Activated naive CD4-positive, alpha-beta T cell treated with anti-CD3 and anti-CD28 coated beads for 36 hours (primary cell): ENCODE data around the gene C3orf33. TPM values are rescaled to one million over a fixed set of nuclear protein-coding genes. Genes with fewer than 3 reads are reported as not detected.

ENCODE experiments used
- CTCF ChIA-PET: fragments of 350-600 bp; sonication (Branson Sonifier 250); formaldehyde crosslinking; loops from one replicate; lab custom pipeline; 2021; ENCODE audit warnings: antibody characterized with exemption; lab: Charles Lee
- DNase-seq: peaks from one replicate; pipeline ENCODE4 v3.0.0-alpha.2; 2020
- H3K27ac Mint-ChIP-seq: one replicate; pipeline ENCODE4 v1.8.0; 2021; ENCODE audit warnings: mild to moderate bottlenecking, mixed read lengths
- H3K27me3 Mint-ChIP-seq: one replicate; pipeline ENCODE4 v1.8.0; 2021; ENCODE audit warnings: low read depth, mixed read lengths
- H3K36me3 Mint-ChIP-seq: one replicate; pipeline ENCODE4 v1.8.0; 2021; ENCODE audit warnings: low read depth, mixed read lengths
- H3K4me1 Mint-ChIP-seq: one replicate; pipeline ENCODE4 v1.8.0; 2021; ENCODE audit warnings: low read depth, mixed read lengths
- H3K4me3 Mint-ChIP-seq: one replicate; pipeline ENCODE4 v1.8.0; 2021; ENCODE audit warnings: mild to moderate bottlenecking, moderate library complexity, mixed read lengths
- H3K9me3 Mint-ChIP-seq: one replicate; pipeline ENCODE4 v1.8.0; 2021; ENCODE audit warnings: mixed read lengths
- intact Hi-C: fragments of 100-400 bp; cut with micrococcal nuclease; formaldehyde crosslinking; loops from one replicate; pipeline ENCODE4 v1.15.1; 2023
- total RNA-seq, 2 experiments: library from RNA; stranded (reverse); gene quantifications; one replicate each; pipeline ENCODE4 v1.2.3, GENCODE V29; 2021

C3orf33 gene
- total RNA-seq, 2 experiments from 2014 or later = 2.7 to 3.2 TPM

DNA sequence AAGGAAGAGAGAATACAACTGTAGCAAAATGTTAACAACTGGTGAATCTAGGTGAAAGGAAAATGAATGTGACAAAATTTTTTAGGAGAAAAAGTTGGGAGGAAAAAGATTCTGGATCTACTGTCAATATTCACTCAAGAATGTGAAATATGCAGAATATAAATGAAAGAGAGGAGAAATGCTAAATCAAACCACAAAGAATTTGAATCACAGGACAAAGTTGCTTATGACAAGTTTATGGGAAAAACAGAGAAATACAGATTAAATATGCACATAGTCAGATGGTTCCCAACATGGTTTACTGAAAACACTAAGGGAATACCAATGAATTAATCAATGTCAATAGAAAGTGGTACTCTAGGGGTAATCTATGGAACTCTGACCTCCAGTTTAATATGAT, 27.6 kb downstream of the C3orf33 start:
- Mint-ChIP-seq H3K4me3 (no peak overlapping the region), H3K27me3 (no peaks in the 10 kb centered on the region), H3K4me1 (no peaks in the 10 kb centered on the region), H3K27ac (no peak overlapping the region), H3K36me3 (peaks cover 36% of the 10 kb centered on the region), H3K9me3 (peaks cover 7% of the 10 kb centered on the region)
- no peak for DNase-seq
- intact Hi-C loops = no loop called here
- CTCF ChIA-PET = no interaction called here

DNA sequence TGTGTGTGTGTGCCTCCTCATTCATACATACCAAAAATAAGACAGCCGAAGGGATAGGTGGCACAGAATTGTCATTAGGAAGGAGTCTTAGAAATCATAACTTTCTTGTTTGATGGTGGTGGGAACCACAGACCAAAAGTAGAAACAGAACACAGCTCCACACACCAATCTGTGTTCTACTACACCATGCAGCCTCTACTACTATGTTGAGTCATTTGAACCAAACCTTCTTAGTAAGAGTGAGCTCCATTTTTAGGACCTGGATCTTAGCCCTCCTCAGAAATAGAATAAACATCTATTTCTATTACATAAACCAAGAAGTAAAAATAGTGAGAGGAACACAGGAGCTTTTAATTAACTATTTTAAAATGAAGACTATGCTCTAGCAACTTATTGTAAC, 33.3 kb downstream of the C3orf33 start:
- H3K4me1 Mint-ChIP-seq = no peaks in the 10 kb centered on the region
- intact Hi-C loops = no loop called here
- CTCF ChIA-PET = no interaction called here
- H3K27me3 Mint-ChIP-seq = no peaks in the 10 kb centered on the region
- no peak overlapping the region for H3K4me3 Mint-ChIP-seq
- H3K27ac Mint-ChIP-seq = no peak overlapping the region
- H3K9me3 Mint-ChIP-seq = no peaks in the 10 kb centered on the region
- H3K36me3 Mint-ChIP-seq = peaks cover 26% of the 10 kb centered on the region
- DNase-seq = no peak

DNA sequence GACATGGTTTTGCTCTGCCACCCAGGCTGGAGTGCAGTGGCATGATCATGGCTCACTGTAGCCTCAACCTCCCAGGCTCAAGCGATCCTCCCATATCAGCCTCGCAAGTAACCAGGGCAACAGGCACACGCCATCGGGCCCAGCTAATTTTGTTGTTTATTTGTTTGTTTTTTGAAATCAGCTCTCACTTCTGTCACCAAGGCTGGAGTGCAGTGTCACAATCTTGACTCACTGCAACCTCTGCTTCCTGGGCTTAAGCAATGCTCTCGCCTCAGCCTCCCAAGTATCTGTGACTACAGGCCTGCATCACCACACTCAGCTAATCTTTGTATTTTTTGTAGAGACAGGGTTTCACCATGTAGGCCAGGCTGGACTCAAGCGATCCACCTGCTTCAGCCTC, 35.0 kb downstream of the C3orf33 start:
- H3K4me1 Mint-ChIP-seq = peaks cover 3% of the 10 kb centered on the region
- intact Hi-C loops = no loop called here
- no peak overlapping the region for H3K4me3 Mint-ChIP-seq
- H3K36me3 Mint-ChIP-seq = peaks cover 26% of the 10 kb centered on the region
- DNase-seq = no peak
- no peaks in the 10 kb centered on the region for H3K9me3 Mint-ChIP-seq
- no peak overlapping the region for H3K27ac Mint-ChIP-seq
- H3K27me3 Mint-ChIP-seq = no peaks in the 10 kb centered on the region
- CTCF ChIA-PET = no interaction called here

DNA sequence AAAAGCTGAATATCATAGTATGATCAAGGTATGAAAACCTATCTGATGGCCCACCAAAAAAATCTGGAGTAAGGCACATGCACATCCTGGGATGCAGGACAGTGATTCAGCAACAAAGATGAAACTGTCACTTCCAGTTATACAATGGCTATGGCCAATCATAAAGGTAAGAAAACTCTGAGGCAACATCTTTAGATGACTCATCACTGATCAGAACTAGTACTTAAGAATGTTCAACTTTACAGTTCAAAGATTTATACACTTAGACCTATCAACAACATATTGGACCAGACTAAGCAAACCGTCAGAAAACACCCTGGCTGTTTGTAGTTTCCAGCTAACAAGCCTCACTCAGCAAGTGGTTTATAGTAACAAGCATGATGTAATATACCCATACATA, 39.9 kb downstream of the C3orf33 start:
- H3K9me3 Mint-ChIP-seq = no peaks in the 10 kb centered on the region
- H3K4me3 Mint-ChIP-seq = no peak overlapping the region
- CTCF ChIA-PET = interaction anchor here (0.8 kb wide), 1 partner anchor 376 kb away, joined by 3 read pairs; no protein-coding TSS in a partner anchor
- intact Hi-C loops = loop anchor here (1.0 kb wide), 1 partner anchor 88 kb away; the partner anchor contains the start of gene SLC33A1
- H3K36me3 Mint-ChIP-seq = peaks cover 23% of the 10 kb centered on the region
- H3K27ac Mint-ChIP-seq = no peak overlapping the region
- no peaks in the 10 kb centered on the region for H3K27me3 Mint-ChIP-seq
- H3K4me1 Mint-ChIP-seq = peaks cover 5% of the 10 kb centered on the region
- DNase-seq = no peak

DNA sequence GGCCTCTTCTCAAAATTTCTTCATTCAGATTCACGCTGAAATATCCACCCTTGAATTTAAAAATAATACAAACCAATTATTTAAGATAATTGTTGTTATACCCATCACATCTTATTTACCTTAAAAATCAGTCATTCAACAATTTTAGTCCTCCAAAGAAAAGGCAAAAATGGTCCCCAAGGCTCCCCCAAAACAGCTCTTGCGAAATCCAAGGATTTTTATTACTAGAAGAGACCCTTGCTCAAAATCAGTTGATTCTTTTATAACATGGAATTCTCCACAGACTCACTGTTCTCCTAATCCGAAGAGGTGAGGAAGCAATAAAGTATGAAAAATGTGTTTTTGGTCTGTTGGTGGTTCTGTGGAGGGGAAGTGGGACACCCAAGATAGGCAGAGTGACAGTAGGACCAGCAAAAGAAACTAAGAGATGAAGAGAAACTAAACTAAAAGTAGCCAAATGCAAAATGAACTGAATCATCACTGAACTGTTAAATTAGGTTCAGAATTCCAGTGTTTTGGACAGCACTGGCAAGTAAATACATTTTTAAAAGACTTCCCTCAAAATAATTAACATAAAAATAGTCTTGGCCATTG, 42.1 kb downstream of the C3orf33 start:
- CTCF ChIA-PET = interaction anchor here (1.7 kb wide), 1 partner anchor 42 kb away, joined by 6 read pairs; the partner anchor contains the start of gene C3orf33
- Mint-ChIP-seq H3K4me3 (no peak overlapping the region), H3K9me3 (no peaks in the 10 kb centered on the region), H3K27me3 (no peaks in the 10 kb centered on the region), H3K27ac (no peak overlapping the region), H3K36me3 (peaks cover 15% of the 10 kb centered on the region), H3K4me1 (peaks cover 5% of the 10 kb centered on the region)
- intact Hi-C loops = no loop called here
- DNase-seq = no peak

DNA sequence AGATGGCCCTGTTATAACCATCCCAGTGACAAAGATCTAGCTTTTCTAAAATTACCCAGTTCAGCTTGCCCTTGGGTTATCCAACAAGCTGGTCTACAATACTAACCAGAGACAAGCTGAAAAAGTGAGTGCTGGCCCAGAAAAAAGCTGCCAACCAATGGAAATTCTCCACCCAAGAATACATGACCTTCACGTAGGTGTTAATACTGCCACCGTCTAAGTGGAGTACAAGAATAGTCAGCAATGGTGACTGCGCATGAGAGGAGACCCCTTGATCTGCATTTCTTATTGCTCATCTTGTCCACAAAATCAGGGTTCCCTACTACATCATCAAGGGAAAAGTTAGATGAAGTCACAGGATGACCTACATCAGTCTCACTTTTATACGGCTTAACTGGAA, 45.4 kb downstream of the C3orf33 start:
- no peaks in the 10 kb centered on the region for H3K4me1 Mint-ChIP-seq
- H3K27me3 Mint-ChIP-seq = no peaks in the 10 kb centered on the region
- intact Hi-C loops = no loop called here
- DNase-seq = no peak
- CTCF ChIA-PET = interaction anchor here (1.1 kb wide), 1 partner anchor 45 kb away, joined by 3 read pairs; the partner anchor contains the start of gene C3orf33
- H3K27ac Mint-ChIP-seq = no peak overlapping the region
- H3K4me3 Mint-ChIP-seq = no peak overlapping the region
- H3K9me3 Mint-ChIP-seq = no peaks in the 10 kb centered on the region
- peaks cover 12% of the 10 kb centered on the region for H3K36me3 Mint-ChIP-seq

DNA sequence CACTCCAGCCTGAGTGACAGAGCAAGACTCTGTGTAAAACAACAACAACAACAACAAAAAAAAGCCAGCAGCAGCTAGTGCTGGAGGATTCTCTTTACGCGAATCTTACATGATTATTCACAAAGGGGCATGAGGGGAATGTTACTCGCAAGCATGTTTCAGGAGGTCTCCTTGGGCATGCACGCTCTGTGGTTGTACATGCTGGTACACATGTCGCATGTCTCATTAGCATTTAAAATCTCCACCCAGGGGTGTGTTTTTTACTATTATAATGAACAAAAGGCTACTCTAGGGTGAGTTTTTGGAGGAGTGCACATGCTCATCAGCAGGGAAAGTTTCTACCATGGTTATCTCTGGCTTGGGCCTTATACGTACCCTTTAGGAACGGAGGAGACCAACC, 48.5 kb downstream of the C3orf33 start:
- peaks cover 5% of the 10 kb centered on the region for H3K36me3 Mint-ChIP-seq
- CTCF ChIA-PET = interaction anchor here (2.2 kb wide), 1 partner anchor 48 kb away, joined by 7 read pairs; no protein-coding TSS in a partner anchor
- H3K4me1 Mint-ChIP-seq = no peaks in the 10 kb centered on the region
- intact Hi-C loops = no loop called here
- no peak overlapping the region for H3K4me3 Mint-ChIP-seq
- H3K9me3 Mint-ChIP-seq = no peaks in the 10 kb centered on the region
- DNase-seq = no peak
- H3K27ac Mint-ChIP-seq = no peak overlapping the region
- no peaks in the 10 kb centered on the region for H3K27me3 Mint-ChIP-seq

DNA sequence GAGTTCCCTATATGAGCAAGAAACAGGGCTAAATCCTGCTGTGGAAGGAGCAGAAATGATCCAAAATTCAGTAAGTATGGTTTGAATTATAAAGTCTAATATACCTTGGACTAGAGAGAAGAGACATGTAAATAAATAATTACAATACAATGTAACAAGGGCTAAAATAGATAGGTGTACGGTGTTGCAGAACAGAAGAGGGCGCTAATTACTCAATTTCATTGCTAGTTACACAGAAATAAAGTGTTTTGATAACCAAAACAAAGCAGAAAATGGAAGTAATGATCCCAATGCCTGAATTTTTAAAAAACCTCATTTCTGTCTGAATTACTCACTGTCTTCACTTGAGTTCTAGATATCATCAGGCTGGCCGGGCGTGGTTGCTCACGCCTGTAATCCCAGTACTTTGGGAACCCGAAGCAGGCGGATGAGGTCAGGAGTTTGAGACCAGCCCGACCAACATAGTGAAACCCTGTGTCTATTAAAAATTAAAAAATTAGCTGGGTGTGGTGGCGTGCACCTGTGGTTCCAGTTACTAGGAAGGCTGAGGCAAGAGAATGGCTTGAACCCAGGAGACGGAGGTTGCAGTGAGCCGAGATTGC, 52.9 kb downstream of the C3orf33 start:
- H3K27ac Mint-ChIP-seq = no peak overlapping the region
- DNase-seq = peak; percentile 22
- intact Hi-C loops = loop anchor here (1.0 to 5.0 kb wide), 4 partner anchors 53 to 244 kb away; partner anchors contain the start of genes C3orf33 and GMPS
- H3K36me3 Mint-ChIP-seq = no peaks in the 10 kb centered on the region
- no peaks in the 10 kb centered on the region for H3K4me1 Mint-ChIP-seq
- CTCF ChIA-PET = no interaction called here
- no peak overlapping the region for H3K4me3 Mint-ChIP-seq
- no peaks in the 10 kb centered on the region for H3K27me3 Mint-ChIP-seq
- no peaks in the 10 kb centered on the region for H3K9me3 Mint-ChIP-seq

DNA sequence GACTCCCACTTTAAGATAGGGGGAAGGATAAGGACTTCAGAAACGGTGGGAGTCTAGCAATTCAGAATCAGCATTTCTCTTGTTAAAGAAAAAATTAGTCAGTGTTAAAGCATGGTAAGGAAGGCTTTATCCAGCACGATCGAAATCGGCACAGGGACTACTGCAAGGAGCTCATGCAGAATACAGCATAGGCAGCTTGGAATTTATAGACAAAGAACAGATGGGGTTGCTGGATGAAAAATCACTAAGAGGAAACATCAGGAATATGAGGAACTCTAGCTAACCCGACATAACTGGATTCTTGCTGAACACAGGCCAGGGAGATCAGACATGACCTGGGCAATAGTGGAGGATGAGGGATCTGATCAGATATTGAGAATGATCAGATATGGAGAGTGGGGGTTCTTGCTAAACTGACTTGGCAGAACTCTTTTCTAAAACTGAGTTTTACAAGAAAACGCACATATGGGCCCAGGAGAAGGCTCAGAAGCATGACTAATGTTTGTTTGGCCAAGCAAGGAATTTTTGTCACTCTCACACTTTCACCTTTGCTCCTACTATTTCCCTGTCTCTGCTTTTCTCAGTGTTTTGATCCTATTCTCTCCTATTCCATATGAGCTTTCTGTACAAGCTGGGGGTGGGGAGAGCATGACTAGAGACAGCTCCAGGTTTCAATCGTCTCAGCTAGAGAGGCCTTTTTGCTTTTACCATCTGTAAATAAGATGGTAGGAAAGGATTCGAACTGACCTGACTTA, 57.3 kb downstream of the C3orf33 start:
- Mint-ChIP-seq H3K4me3 (no peak overlapping the region), H3K9me3 (no peaks in the 10 kb centered on the region), H3K27ac (no peak overlapping the region), H3K4me1 (peaks cover 9% of the 10 kb centered on the region), H3K27me3 (peaks cover 10% of the 10 kb centered on the region), H3K36me3 (no peaks in the 10 kb centered on the region)
- CTCF ChIA-PET = interaction anchor here (0.7 to 2.7 kb wide), 3 partner anchors 10 to 57 kb away, joined by 3 to 7 read pairs (median 3); partner anchors contain the start of gene C3orf33
- no peak for DNase-seq
- intact Hi-C loops = no loop called here

DNA sequence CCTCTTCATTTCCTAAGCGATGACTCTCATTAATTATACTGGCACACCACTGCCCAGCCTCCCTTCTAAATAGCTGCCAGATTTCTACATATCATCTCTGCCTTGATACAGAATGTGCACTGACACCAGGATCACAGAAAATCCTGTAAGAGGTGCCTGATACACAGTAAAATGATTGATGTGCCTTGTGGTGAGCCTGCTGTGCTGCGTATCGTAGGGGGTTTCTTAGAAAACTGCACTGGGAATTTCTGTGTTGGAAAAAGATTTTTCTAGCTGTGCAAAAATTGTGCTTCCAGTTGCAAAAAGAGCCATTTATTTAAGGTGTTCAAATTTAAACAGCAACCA, 58.2 kb downstream of the C3orf33 start:
- H3K36me3 Mint-ChIP-seq = no peaks in the 10 kb centered on the region
- CTCF ChIA-PET = interaction anchor here (0.7 to 2.7 kb wide), 2 partner anchors 11 to 58 kb away, joined by 3 to 7 read pairs; partner anchors contain the start of gene C3orf33
- H3K27me3 Mint-ChIP-seq = peaks cover 14% of the 10 kb centered on the region
- no peak overlapping the region for H3K4me3 Mint-ChIP-seq
- H3K9me3 Mint-ChIP-seq = no peaks in the 10 kb centered on the region
- intact Hi-C loops = no loop called here
- DNase-seq = no peak
- peaks cover 9% of the 10 kb centered on the region for H3K4me1 Mint-ChIP-seq
- H3K27ac Mint-ChIP-seq = no peak overlapping the region

DNA sequence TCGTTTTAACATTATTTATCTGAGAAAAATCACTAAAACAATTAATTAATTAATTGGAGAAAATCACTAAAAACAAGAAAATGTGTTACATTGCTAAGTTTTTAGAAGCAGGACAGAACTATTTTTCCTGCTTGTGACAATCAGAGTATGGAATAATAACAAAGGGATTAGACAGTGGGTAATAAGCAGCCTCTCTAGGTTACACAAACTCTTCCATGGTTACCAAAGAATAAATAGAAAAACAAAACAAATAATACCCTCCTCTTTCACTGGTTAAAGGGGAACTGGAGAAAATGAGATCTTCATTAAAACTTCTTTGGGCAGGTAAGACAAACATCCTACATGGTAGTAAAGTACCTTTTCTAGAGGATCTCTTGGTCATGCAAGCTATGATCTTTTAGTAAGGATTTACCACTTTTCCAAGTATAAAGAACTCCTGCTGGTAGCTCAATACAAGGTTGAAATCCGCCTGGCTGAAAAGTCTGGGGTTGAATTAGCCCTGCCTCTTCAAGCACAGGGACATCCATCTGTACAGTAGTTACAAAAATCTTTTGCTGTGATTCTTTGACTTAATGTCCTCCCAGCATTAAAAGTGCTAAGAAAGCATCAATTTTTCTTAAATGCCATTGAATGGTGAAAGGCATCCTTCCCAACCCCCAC, 58.7 kb downstream of the C3orf33 start:
- Mint-ChIP-seq H3K36me3 (no peaks in the 10 kb centered on the region), H3K4me1 (peaks cover 9% of the 10 kb centered on the region), H3K27me3 (peaks cover 19% of the 10 kb centered on the region), H3K27ac (no peak overlapping the region), H3K9me3 (no peaks in the 10 kb centered on the region), H3K4me3 (no peak overlapping the region)
- CTCF ChIA-PET = interaction anchor here (0.7 to 2.3 kb wide), 2 partner anchors 11 to 59 kb away, joined by 3 to 6 read pairs; partner anchors contain the start of gene C3orf33
- no peak for DNase-seq
- intact Hi-C loops = no loop called here

DNA sequence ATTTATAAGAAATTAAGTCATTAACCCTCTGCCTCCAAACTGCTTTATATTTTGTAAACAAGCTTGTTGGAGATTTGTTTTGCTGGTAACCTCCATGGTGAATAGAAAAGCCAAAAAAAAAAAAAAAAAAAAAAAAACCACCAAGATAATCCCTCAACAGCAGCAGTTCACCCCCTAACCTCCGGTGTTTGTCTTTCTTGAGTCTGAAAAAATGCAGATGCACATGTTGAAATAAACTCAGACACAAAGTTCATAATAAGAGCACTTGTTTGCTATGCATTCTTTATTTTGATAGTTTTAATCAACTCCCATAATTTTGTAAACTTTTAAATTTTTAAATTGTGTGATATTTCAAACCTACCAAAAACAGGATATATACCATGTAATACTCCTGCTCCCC, 59.4 kb downstream of the C3orf33 start:
- Mint-ChIP-seq H3K4me1 (peaks cover 9% of the 10 kb centered on the region), H3K27me3 (peaks cover 22% of the 10 kb centered on the region), H3K4me3 (no peak overlapping the region), H3K27ac (no peak overlapping the region), H3K9me3 (no peaks in the 10 kb centered on the region), H3K36me3 (no peaks in the 10 kb centered on the region)
- no peak for DNase-seq
- CTCF ChIA-PET = interaction anchor here (2.3 kb wide), 1 partner anchor 59 kb away, joined by 6 read pairs; the partner anchor contains the start of gene C3orf33
- intact Hi-C loops = no loop called here
